Psoas muscle (tissue), 8 donors: ENCODE results near the gene SEC24A. TPM values are rescaled to one million over a fixed set of nuclear protein-coding genes. Genes with fewer than 3 reads are reported as not detected.

ENCODE experiments used
- ATAC-seq, 4 donors: fragments of 200-7000 bp; cut with Tn5 transposase; one replicate each; pipeline ENCODE4 v1.9.1; 2020; ENCODE audit warnings: moderate library complexity in 3 of 4, mild to moderate bottlenecking in 2 of 4
- DNase-seq, 2 donors: peaks; one replicate each; pipeline ENCODE4 v3.0.0-alpha.2; 2020
- H3K27ac ChIP-seq: fragments of 200-600 bp; one replicate; pipeline ENCODE4 v1.8.0; 2022
- H3K27me3 ChIP-seq, 3 donors: fragments of 200-600 bp in 1 of 3; one replicate each; pipeline versions ENCODE4 v1.6.1 to v1.8.0; 2013 to 2022; ENCODE audit warnings: low read length in 2 of 3, mild to moderate bottlenecking in 2 of 3, moderate library complexity in 1 of 3; ENCODE audit not compliant: insufficient read depth in 3 of 3
- H3K36me3 ChIP-seq, 2 donors: fragments of 200-600 bp in 1 of 2; one replicate each; pipeline versions ENCODE4 v1.6.1 to v1.8.0; 2013 to 2022; ENCODE audit warnings: low read depth in 1 of 2, mild to moderate bottlenecking in 1 of 2, moderate library complexity in 1 of 2; ENCODE audit not compliant: insufficient read depth in 1 of 2
- H3K4me1 ChIP-seq: fragments of 200-600 bp; one replicate; pipeline ENCODE4 v1.8.0; 2022
- H3K4me3 ChIP-seq: fragments of 200-600 bp; one replicate; pipeline ENCODE4 v1.8.0; 2022; ENCODE audit warnings: mild to moderate bottlenecking
- H3K9me3 ChIP-seq: fragments of 200-600 bp; one replicate; pipeline ENCODE4 v1.8.0; 2022
- WGBS, 3 donors: extraction: QIAGEN DNeasy Blood & Tissue Kit; methylation state at CpG; one replicate each; pipeline versions ENCODE4 v1.1.6 to v1.1.7; 2013; 5-methylcytosine and 5-hydroxymethylcytosine counted together
- intact Hi-C, 2 donors: fragments of 100-400 bp; cut with DNase I; formaldehyde crosslinking; loops; one replicate each; pipeline versions ENCODE4 v1.11.0 to v1.14.2; 2022
- polyA plus RNA-seq, 3 donors: library from polyadenylated mRNA; stranded (reverse); fragments of 200-250 nt; gene quantifications; one replicate each; pipeline ENCODE4 v1.2.3, GENCODE V29; 2013
- total RNA-seq, 4 donors: library from RNA; stranded (reverse); fragmentation: NEBNext Ultra II Directional in 2 of 4; extraction: Animal tissue kit (Norgen Biotek cat#: 25700) in 2 of 4; gene quantifications; one replicate each; pipeline versions ENCODE4 v1.2.1 to v1.2.4, GENCODE V29; 2021 to 2023
- TF ChIP-seq, protein P1 (sequence below): fragments of 200-600 bp; IDR thresholded peaks from one replicate; pipeline ENCODE4 v1.8.0; 2022; ENCODE audit warnings: antibody characterized with exemption
- donor health status: healthy with polysubstance abuse.
- donor health status: DM: no; HTN: no; CAD: no; lungs with moderate emphysema.
- donor health status: Bipolar disorder and iron deficiency.
- donor health status: healthy.
- donor health status: DM: yes; HTN: yes; CAD: no.
- donor health status: DM: no; HTN: no; CAD: no.
- donor health status: DM: no; HTN: no; CAD: no.
- donor health status: DM: yes; HTN: yes; CAD: no.

SEC24A gene
- total and polyA plus RNA-seq, 7 donors: 5.7 to 25.2 (median 16.9) TPM

GRCh38 chr5:134656690-134657089 is 8.1 kb downstream of the SEC24A start:
- DNase-seq (no peak), ATAC-seq (peak in 1 of 4 donors; percentile 40)
- H3K36me3 ChIP-seq: peaks cover 0 to 15% of the 10 kb centered on the region in 2 donors
- intact Hi-C loops: no loop called here
- no peaks in the 10 kb centered on the region for H3K9me3 ChIP-seq
- TF ChIP-seq, protein P1, sequence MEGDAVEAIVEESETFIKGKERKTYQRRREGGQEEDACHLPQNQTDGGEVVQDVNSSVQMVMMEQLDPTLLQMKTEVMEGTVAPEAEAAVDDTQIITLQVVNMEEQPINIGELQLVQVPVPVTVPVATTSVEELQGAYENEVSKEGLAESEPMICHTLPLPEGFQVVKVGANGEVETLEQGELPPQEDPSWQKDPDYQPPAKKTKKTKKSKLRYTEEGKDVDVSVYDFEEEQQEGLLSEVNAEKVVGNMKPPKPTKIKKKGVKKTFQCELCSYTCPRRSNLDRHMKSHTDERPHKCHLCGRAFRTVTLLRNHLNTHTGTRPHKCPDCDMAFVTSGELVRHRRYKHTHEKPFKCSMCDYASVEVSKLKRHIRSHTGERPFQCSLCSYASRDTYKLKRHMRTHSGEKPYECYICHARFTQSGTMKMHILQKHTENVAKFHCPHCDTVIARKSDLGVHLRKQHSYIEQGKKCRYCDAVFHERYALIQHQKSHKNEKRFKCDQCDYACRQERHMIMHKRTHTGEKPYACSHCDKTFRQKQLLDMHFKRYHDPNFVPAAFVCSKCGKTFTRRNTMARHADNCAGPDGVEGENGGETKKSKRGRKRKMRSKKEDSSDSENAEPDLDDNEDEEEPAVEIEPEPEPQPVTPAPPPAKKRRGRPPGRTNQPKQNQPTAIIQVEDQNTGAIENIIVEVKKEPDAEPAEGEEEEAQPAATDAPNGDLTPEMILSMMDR: no peak
- H3K27ac ChIP-seq: no peak overlapping the region
- H3K4me3 ChIP-seq: no peak overlapping the region
- H3K4me1 ChIP-seq: peaks cover under 1% of the 10 kb centered on the region
- no peaks in the 10 kb centered on the region for H3K27me3 ChIP-seq
- 88 to 94% (median 92%) methylated on average over 7 to 8 of the region's 8 CpGs for WGBS, 3 donors

GRCh38 chr5:134659456-134659855 is 10.9 kb downstream of the SEC24A start:
- no peak overlapping the region for H3K27ac ChIP-seq
- WGBS, 3 donors: 87 to 97% (median 93%) methylated on average over 4 of the region's 4 CpGs
- no peaks in the 10 kb centered on the region for H3K9me3 ChIP-seq
- DNase-seq (no peak), ATAC-seq (no peak)
- intact Hi-C loops: no loop called here
- no peak overlapping the region for H3K4me3 ChIP-seq
- TF ChIP-seq, protein P1: no peak
- H3K27me3 ChIP-seq: no peaks in the 10 kb centered on the region
- H3K36me3 ChIP-seq: peaks cover 2 to 41% of the 10 kb centered on the region in 2 donors
- H3K4me1 ChIP-seq: no peaks in the 10 kb centered on the region

GRCh38 chr5:134659922-134660321 is 11.3 kb downstream of the SEC24A start:
- DNase-seq: no peak
- intact Hi-C loops: loop anchor here in 1 of 2 donors (5.0 kb wide), 1 partner anchor 47 kb away; no protein-coding TSS in a partner anchor
- Histone ChIP-seq H3K4me3 (no peak overlapping the region), H3K9me3 (no peaks in the 10 kb centered on the region), H3K27me3 (no peaks in the 10 kb centered on the region), H3K4me1 (no peaks in the 10 kb centered on the region), H3K27ac (no peak overlapping the region), H3K36me3 (peaks cover 2 to 39% of the 10 kb centered on the region in 2 donors)
- WGBS, 3 donors: 97% methylated on average over 6 of the region's 6 CpGs
- TF ChIP-seq, protein P1: no peak
- ATAC-seq: no peak

DNA sequence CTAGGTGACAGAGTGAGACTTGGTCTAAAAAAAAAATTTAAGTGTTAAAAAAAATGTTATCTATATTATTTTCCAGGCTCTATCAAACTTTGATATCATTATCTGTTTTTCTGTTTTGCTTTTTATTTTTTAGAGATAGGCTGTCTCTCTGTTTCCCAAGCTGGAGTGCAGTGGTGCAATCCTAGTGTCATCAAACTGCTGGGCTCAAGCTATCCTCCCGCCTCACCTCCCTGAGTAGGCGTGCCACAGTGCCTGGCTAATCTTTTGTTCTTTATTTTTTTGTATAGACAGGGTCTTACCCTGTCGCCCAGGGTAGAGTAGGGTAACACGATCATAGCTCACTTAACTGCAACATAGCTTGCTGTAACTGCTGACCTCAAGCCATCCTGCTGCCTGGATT is 14.4 kb downstream of the SEC24A start:
- peaks cover 2 to 58% of the 10 kb centered on the region in 2 donors for H3K36me3 ChIP-seq
- intact Hi-C loops: loop anchor here in 1 of 2 donors (5.0 kb wide), 1 partner anchor 44 kb away; no protein-coding TSS in a partner anchor

More for the DNA sequence above, 14.4 kb downstream of the SEC24A start:
- H3K4me1 ChIP-seq: no peaks in the 10 kb centered on the region
- no peaks in the 10 kb centered on the region for H3K27me3 ChIP-seq
- H3K27ac ChIP-seq: no peak overlapping the region
- H3K9me3 ChIP-seq: no peaks in the 10 kb centered on the region
- no peak overlapping the region for H3K4me3 ChIP-seq
- no peak for ATAC-seq
- WGBS, 3 donors: 87 to 90% (median 88%) methylated on average over 4 of the region's 4 CpGs
- TF ChIP-seq, protein P1: no peak
- no peak for DNase-seq
